Hepatocyte (in vitro differentiated cells): Measurements from ENCODE around the gene TCF19.

Experiments used
- EZH2 ChIP-seq: fragments of 200-600 bp; sonication (generic); IDR thresholded peaks from 2 replicates; pipeline ENCODE4 v1.6.1; 2016; ENCODE audit warnings: antibody characterized with exemption, mild to moderate bottlenecking, borderline replicate concordance
- EZH2phosphoT487 ChIP-seq: fragments of 200-600 bp; sonication (generic); IDR thresholded peaks from one replicate; pipeline ENCODE4 v1.6.1; 2018; ENCODE audit warnings: antibody characterized with exemption, mild to moderate bottlenecking, low read depth, moderate library complexity; ENCODE audit not compliant: unreplicated experiment, severe bottlenecking
- TF ChIP-seq, protein P1 (sequence below): fragments of 200-600 bp; sonication (generic); IDR thresholded peaks from 2 replicates; pipeline ENCODE4 v1.5.1; 2016; ENCODE audit warnings: antibody characterized with exemption, mild to moderate bottlenecking; ENCODE audit not compliant: poor library complexity

- TF ChIP-seq, protein P1, sequence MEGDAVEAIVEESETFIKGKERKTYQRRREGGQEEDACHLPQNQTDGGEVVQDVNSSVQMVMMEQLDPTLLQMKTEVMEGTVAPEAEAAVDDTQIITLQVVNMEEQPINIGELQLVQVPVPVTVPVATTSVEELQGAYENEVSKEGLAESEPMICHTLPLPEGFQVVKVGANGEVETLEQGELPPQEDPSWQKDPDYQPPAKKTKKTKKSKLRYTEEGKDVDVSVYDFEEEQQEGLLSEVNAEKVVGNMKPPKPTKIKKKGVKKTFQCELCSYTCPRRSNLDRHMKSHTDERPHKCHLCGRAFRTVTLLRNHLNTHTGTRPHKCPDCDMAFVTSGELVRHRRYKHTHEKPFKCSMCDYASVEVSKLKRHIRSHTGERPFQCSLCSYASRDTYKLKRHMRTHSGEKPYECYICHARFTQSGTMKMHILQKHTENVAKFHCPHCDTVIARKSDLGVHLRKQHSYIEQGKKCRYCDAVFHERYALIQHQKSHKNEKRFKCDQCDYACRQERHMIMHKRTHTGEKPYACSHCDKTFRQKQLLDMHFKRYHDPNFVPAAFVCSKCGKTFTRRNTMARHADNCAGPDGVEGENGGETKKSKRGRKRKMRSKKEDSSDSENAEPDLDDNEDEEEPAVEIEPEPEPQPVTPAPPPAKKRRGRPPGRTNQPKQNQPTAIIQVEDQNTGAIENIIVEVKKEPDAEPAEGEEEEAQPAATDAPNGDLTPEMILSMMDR = no peak
- no peak for TF ChIP-seq EZH2phosphoT487
- no peak for TF ChIP-seq EZH2
Observed at GRCh38 chr6:31169123-31169857, 10.9 kb downstream of the TCF19 start.
